Bronchial epithelial cell (primary cell): ENCODE data around the gene BOC. TPM values are rescaled to one million over a fixed set of nuclear protein-coding genes. Genes with fewer than 3 reads are reported as not detected.
A peak's percentile ranks its signal among the peaks of the same experiment; 100 is the strongest.

Source experiments
- DNase-seq: peaks from one replicate; pipeline ENCODE4 v3.0.0-alpha.2; 2010; ENCODE audit warnings: low read depth
- FAIRE-seq: peaks from 2 replicates; lab custom pipeline; 2011; peaks lifted over from hg19 to GRCh38; lab: Jason Lieb, UNC
- H3K27me3 ChIP-seq: 2 replicates; pipeline ENCODE4 v1.5.1; 2011; ENCODE audit warnings: low read length; ENCODE audit not compliant: control insufficient read depth, insufficient read depth
- H3K36me3 ChIP-seq: 2 replicates; pipeline ENCODE4 v1.5.1; 2011; ENCODE audit warnings: low read length; ENCODE audit not compliant: control insufficient read depth, insufficient read depth
- H3K4me3 ChIP-seq: 2 replicates; pipeline ENCODE4 v1.5.1; 2011; ENCODE audit warnings: mild to moderate bottlenecking, low read depth, low read length, control low read depth
- total RNA-seq: library from RNA; depleted of rRNA; stranded (reverse); fragments of >200 nt; gene quantifications from 2 replicates; pipeline ENCODE4 v1.2.1, GENCODE V29; 2014
- TF ChIP-seq, protein P1 (sequence below): IDR thresholded peaks from 2 replicates; pipeline ENCODE4 v1.5.1; 2011; ENCODE audit warnings: mild to moderate bottlenecking, moderate library complexity, low read length, control low read depth, inconsistent platforms; ENCODE audit not compliant: insufficient read depth, severe bottlenecking

Gene BOC
- total RNA-seq, 1 donor from 2014 or later, result 1.3 TPM

DNA sequence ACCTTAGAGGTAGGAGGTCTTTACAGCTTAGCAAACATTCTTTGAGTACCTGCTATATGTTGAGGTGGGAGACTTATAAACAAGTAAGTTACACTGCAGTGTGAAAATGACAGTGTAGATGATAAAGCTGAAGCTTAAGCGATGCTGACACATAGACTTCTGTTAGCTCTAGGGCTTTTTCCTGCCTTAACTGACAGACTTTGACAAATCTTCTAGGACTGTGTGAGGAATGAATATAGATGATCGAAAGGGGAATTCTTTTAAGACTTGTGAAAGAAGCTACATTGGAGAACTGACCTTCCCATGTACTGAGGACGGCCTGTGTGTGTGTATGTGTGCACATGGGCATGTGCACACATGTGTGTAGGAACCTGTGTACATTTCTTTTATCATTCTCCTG, 22.7 kb downstream of the BOC start:
- Histone ChIP-seq H3K4me3 (no peak overlapping the region), H3K36me3 (no peaks in the 10 kb centered on the region), H3K27me3 (no peaks in the 10 kb centered on the region)
- TF ChIP-seq, protein P1, sequence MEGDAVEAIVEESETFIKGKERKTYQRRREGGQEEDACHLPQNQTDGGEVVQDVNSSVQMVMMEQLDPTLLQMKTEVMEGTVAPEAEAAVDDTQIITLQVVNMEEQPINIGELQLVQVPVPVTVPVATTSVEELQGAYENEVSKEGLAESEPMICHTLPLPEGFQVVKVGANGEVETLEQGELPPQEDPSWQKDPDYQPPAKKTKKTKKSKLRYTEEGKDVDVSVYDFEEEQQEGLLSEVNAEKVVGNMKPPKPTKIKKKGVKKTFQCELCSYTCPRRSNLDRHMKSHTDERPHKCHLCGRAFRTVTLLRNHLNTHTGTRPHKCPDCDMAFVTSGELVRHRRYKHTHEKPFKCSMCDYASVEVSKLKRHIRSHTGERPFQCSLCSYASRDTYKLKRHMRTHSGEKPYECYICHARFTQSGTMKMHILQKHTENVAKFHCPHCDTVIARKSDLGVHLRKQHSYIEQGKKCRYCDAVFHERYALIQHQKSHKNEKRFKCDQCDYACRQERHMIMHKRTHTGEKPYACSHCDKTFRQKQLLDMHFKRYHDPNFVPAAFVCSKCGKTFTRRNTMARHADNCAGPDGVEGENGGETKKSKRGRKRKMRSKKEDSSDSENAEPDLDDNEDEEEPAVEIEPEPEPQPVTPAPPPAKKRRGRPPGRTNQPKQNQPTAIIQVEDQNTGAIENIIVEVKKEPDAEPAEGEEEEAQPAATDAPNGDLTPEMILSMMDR, result no peak
- FAIRE-seq (no peak), DNase-seq (peak; percentile 38)

DNA sequence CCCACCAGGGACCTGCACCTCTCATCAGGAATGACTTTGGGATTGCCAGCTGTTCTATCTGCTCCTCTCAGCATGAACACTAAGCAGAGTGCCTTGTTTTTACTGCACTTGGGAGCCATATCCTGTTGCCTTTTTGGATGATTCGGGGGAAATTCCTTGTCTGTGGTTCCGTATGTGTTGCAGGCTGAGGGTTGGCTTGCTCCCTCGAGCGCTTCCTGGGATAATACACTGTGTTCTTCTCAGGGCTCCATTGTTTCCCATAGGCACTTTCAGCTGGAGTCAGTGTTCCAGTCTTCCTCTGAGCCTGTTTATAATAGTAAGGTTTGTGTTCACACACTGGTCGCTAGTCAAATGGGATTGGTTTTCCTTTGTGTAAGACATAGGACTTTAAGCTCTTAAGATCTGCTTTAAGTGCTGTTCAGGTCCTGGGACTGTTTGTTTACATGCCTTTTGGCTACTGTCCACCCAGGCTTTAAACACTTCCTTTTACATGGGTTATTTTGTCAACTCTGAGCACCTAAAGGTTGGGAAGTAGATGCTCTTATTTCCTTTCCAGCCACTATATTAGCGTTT, 23.4 kb downstream of the BOC start:
- TF ChIP-seq, protein P1, result no peak
- FAIRE-seq (no peak), DNase-seq (no peak)
- no peaks in the 10 kb centered on the region for H3K36me3 ChIP-seq
- no peaks in the 10 kb centered on the region for H3K27me3 ChIP-seq
- no peak overlapping the region for H3K4me3 ChIP-seq

DNA sequence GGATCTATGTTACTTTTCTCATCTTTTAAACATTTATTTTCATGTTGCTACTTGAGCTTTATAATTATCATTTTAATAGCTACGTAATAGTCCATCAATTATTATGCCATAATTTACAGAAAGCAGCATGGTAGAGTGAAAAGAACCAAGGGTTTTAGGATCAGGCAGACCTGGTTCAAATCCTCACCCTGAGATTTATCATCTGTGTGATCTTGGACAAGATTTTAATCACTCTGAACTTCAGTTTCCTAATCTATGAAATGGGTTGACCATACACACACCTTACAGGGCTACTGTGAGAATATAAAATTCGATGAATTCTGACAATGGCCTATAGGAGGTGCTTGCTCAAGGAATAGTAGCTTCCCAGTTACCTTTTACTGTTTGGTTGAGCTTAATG, 27.1 kb downstream of the BOC start:
- TF ChIP-seq, protein P1, result no peak
- no peak for FAIRE-seq
- Histone ChIP-seq H3K27me3 (no peaks in the 10 kb centered on the region), H3K4me3 (no peak overlapping the region), H3K36me3 (no peaks in the 10 kb centered on the region)
- no peak for DNase-seq

DNA sequence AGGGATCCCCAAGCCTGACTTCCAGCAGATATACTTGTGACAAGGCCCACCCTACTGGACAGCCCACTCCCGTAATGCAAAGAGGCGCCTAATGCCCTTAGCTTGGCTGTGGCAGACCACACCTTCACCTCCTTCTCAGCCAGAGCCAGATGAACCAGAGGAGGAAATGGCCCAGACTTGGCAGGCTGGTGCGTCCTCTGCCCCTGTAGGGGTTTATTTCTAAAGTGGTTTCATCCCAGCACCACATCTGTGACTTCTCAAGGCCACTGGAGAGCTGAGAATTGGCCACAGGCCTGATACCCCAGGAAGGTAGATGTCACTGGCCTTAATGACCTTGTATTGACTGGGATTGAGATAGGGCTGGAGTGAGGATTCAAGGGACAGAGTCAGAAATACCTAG, 29.5 kb downstream of the BOC start:
- TF ChIP-seq, protein P1, result no peak
- FAIRE-seq (no peak), DNase-seq (no peak)
- H3K36me3 ChIP-seq, result no peaks in the 10 kb centered on the region
- no peaks in the 10 kb centered on the region for H3K27me3 ChIP-seq
- no peak overlapping the region for H3K4me3 ChIP-seq

DNA sequence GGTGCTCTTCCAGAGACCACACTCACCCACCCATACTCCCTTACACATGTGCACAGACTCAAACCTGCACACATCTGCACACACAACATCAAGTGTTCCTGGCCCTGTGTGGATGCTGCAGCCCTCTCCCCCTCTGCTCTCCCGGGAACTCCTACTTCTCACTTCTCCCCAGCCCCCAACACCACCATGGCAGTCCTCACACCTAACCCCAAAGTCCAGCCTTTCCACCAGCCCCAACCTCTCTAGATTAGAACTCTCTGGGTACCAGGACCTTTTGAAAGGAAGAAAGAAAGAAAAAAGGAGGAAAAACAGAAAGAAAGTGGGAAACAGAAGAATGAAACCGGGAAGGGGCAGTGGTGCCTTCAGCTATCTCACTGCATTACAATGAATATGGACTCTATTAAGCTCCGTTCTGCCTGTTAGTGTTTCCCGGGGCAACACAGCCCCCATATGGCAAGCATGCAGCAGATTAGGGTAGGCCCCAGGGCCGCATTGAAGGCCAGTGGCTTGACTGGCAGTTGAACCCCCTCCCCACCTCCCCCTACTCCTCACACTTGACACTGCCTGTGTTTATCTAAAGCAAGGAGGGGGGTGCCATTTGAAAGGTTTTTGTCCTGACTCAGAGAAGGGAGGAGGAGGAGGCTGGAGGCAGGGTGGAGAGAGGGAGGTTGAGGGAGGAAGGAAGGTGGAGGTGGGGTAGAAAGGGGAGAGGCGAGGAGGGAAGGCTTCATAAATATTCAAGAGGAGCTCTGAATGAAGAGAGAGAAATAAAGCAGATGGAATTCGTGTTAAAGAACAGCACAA, 30.1 kb downstream of the BOC start:
- TF ChIP-seq, protein P1, result no peak
- no peak for DNase-seq
- H3K4me3 ChIP-seq, result no peak overlapping the region
- no peaks in the 10 kb centered on the region for H3K36me3 ChIP-seq
- no peak for FAIRE-seq
- H3K27me3 ChIP-seq, result no peaks in the 10 kb centered on the region
